Measurements from ENCODE around the gene FAM222B.

DNA sequence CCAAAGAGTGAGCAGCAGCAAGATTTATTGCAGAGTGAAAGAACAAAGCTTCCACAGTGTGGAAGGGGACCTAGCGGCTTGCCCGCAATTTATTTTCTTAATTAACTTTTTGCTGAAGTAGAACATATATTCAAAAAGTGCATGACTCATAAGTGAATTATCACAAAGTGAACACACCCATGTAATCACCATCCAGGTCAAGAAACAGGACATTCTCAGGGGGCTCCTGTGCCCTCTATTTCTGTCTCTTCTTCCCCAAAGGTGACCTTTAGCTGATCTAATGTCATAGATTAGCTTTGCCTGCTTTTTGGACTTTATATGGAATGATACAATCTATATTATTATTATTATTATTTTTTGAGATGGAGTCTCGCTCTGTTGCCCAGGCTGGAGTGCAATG lies 32.2 kb upstream of the FAM222B start:
- TF ChIP-seq, protein P1, sequence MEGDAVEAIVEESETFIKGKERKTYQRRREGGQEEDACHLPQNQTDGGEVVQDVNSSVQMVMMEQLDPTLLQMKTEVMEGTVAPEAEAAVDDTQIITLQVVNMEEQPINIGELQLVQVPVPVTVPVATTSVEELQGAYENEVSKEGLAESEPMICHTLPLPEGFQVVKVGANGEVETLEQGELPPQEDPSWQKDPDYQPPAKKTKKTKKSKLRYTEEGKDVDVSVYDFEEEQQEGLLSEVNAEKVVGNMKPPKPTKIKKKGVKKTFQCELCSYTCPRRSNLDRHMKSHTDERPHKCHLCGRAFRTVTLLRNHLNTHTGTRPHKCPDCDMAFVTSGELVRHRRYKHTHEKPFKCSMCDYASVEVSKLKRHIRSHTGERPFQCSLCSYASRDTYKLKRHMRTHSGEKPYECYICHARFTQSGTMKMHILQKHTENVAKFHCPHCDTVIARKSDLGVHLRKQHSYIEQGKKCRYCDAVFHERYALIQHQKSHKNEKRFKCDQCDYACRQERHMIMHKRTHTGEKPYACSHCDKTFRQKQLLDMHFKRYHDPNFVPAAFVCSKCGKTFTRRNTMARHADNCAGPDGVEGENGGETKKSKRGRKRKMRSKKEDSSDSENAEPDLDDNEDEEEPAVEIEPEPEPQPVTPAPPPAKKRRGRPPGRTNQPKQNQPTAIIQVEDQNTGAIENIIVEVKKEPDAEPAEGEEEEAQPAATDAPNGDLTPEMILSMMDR (conservative IDR thresholded peaks at IDR 0.05; ENCODE audit: low read depth, low read length) = no peak
- TF ChIP-seq EZH2phosphoT487 (IDR thresholded peaks at IDR 0.05; ENCODE audit: borderline replicate concordance, low read length) = no peak

Data from PC-3 (cell line).